SJSA1 (cell line): ENCODE measurements around the gene CNTN4. TPM values are rescaled to one million over a fixed set of nuclear protein-coding genes. Genes with fewer than 3 reads are reported as not detected.

ENCODE experiments used
- DNase-seq, 2 experiments: peaks; one replicate each; pipeline ENCODE4 v3.0.0-alpha.2; 2015 to 2020; ENCODE audit warnings: low spot score in 2 of 2, low read depth in 1 of 2
- H3K27ac ChIP-seq: fragments of 250-450 bp; sonication (Bioruptor Pico); 2 replicates; pipeline ENCODE4 v1.5.1; 2020; ENCODE audit warnings: mild to moderate bottlenecking, moderate library complexity
- H3K27me3 ChIP-seq: fragments of 250-450 bp; sonication (Bioruptor Pico); replicated peaks from 2 replicates; pipeline ENCODE4 v1.5.1; 2020; ENCODE audit warnings: mild to moderate bottlenecking, moderate library complexity
- H3K36me3 ChIP-seq: fragments of 250-450 bp; sonication (Bioruptor Pico); 2 replicates; pipeline ENCODE4 v1.5.1; 2020; ENCODE audit warnings: mild to moderate bottlenecking
- H3K4me1 ChIP-seq: fragments of 250-450 bp; sonication (Bioruptor Pico); replicated peaks from 2 replicates; pipeline ENCODE4 v1.6.1; 2021; ENCODE audit warnings: mild to moderate bottlenecking
- H3K4me3 ChIP-seq: fragments of 250-450 bp; sonication (Bioruptor Pico); 2 replicates; pipeline ENCODE4 v1.5.1; 2020; ENCODE audit warnings: mild to moderate bottlenecking
- H3K9me3 ChIP-seq: fragments of 250-450 bp; sonication (Bioruptor Pico); replicated peaks from 2 replicates; pipeline ENCODE4 v1.5.1; 2020; ENCODE audit warnings: mild to moderate bottlenecking
- total RNA-seq: library from RNA; depleted of rRNA; stranded (reverse); fragments of >200 nt; shearing (Covaris generic); gene quantifications from 2 replicates; pipeline ENCODE4 v1.2.3, GENCODE V29; 2014

Gene CNTN4
- total RNA-seq, 1 experiment from 2014 or later: not detected

DNA sequence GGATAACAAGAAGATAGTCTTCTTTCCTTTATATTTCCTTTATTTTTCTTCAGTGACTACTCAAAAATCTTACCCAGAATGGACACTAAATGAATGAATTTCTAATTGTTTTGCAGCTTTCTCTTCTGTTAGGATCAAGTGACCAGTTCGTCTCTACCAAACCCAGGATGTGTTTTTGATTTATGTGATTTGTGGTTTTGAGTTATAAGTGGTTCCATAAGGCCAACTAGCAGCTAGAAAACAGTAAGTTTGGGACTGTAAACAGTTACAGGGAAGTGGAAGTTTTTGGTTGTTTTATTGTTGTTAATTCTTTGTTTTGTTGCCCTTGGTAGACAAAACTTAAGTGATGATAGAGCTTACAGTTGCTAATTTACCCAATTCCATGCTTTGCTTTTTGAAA is 555.0 kb downstream of the CNTN4 start:
- Histone ChIP-seq H3K36me3 (no peaks in the 10 kb centered on the region), H3K4me3 (no peak overlapping the region), H3K27ac (no peak overlapping the region), H3K27me3 (no peaks in the 10 kb centered on the region), H3K9me3 (no peaks in the 10 kb centered on the region), H3K4me1 (no peaks in the 10 kb centered on the region)
- DNase-seq: no peak

DNA sequence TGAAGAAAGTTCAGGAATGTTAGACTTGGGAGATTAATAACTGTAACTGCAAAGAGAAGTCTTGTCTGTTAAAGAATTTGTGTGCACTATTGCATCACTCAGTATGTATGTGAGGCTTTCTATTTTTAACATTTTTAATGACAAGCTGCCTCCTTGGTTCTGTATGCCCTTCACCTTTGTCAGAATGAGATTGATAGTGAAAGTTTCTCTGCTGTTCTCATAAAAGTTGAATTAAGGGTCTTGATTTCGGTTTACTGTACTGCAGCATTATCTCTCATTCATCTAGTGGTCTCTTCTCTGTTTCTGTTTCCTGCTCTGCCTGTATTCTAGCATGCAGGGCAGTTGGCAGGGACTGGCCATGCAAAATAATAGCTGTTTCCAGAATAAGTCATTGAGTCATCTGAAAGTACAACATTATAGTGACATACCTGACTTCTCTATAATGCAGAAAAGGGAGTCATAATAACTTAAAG is 556.6 kb downstream of the CNTN4 start:
- Histone ChIP-seq H3K27me3 (no peaks in the 10 kb centered on the region), H3K4me1 (no peaks in the 10 kb centered on the region), H3K36me3 (no peaks in the 10 kb centered on the region), H3K27ac (no peak overlapping the region), H3K9me3 (no peaks in the 10 kb centered on the region), H3K4me3 (no peak overlapping the region)
- no peak for DNase-seq

DNA sequence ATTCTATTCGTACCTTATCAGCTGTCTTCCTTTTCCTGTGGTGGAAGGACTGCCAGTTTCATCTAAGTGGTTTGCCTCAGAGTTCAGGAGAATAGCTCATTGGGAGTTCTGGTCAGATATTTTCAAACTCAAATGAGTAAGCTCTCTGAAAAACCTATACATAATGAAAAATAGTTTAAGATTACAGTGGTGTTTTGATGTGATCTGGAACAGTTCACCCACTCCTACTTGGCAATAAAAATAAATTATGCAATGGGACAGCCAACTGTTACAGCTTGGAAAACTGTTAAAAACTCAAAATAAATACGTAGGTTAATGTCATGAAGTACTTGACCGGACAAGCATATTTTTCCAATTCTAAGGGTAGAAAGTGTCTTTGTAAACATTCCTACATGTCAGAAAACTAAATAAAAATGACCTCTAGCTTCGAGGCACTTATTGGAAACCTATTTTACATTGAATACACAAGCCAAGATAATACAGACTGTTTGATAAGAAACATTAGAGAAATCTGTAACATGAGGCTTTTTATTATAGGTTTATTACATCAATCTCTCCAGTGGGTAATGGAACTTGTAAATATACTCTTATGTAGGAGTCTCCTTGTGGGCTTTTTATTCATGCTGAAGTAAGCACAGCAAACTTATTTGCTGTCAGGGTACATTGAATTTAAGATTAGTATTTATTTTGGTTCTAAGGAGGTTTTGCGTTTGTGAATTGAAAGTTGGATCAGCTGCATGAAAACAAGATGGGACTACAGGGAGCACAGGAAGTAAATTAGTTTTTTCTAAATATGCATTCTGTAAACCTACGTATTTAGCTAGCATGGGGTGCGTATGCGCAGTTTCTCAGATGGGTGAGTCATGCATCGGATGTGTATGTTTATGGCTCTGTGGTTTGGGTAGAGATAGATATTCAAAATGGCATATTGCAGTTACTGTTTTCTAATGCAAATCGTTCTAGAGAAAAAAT is 558.4 kb downstream of the CNTN4 start:
- Histone ChIP-seq H3K27me3 (no peaks in the 10 kb centered on the region), H3K4me3 (no peak overlapping the region), H3K9me3 (no peaks in the 10 kb centered on the region), H3K27ac (no peak overlapping the region), H3K36me3 (no peaks in the 10 kb centered on the region), H3K4me1 (no peaks in the 10 kb centered on the region)
- no peak for DNase-seq

DNA sequence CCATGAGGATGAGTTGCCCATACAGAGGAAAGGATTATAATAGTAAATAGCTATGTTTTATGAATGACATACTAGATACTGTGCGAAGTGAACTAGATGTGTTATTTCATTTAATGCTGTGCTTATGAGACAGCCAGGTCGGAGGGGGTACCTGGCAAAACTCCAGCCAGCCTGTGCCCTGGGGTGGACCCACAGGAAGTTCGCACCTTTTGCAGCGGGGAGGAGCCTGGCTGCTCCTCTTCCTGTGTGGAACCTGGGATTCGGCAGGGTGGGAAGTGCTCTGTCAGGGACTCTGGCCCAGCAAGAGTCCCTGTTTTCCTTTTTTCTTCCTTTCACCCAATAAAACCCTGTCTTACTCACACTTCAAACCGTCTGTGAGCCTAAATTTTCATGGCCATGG is 559.3 kb downstream of the CNTN4 start:
- no peak overlapping the region for H3K4me3 ChIP-seq
- no peaks in the 10 kb centered on the region for H3K36me3 ChIP-seq
- H3K27ac ChIP-seq: no peak overlapping the region
- H3K4me1 ChIP-seq: no peaks in the 10 kb centered on the region
- H3K9me3 ChIP-seq: no peaks in the 10 kb centered on the region
- no peaks in the 10 kb centered on the region for H3K27me3 ChIP-seq
- no peak for DNase-seq

DNA sequence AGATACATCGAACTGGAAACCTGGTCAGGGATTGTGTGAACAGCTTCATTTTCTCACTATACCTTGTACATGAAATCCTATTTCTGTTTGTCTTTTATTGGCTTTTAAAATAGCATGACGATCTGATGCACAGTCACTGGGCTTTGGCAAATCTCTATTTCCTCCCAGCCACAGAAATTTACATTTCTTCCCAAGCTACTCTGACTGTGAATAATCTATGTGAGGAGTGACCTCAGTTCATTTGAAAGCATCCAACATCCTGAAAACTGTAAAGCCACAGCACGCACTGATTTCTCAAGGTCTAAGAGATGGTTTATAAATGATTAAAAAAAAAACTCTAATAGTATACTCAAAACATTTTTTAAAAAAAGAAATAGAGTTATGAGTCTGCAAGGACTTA is 561.2 kb downstream of the CNTN4 start:
- no peak for DNase-seq
- H3K4me1 ChIP-seq: no peaks in the 10 kb centered on the region
- no peaks in the 10 kb centered on the region for H3K27me3 ChIP-seq
- H3K4me3 ChIP-seq: no peak overlapping the region
- H3K27ac ChIP-seq: no peak overlapping the region
- no peaks in the 10 kb centered on the region for H3K9me3 ChIP-seq
- no peaks in the 10 kb centered on the region for H3K36me3 ChIP-seq

DNA sequence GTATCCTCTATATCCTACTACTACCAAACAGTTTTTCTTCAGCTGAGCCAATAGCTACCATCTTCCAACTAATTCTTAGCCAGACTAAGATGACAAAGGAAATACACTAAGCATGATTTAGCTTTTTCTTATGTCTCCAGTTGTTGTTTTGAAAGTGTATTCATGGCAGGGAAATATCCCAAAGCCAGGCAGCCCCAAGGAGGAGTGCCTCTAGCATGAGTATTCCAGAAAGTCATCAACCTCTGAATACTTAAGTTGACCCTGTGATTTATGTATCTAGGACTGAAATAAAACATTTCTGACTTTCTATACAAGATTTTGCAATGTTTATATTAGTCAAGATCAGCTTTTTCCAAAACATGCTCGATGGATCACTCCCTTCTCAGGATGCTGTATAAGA is 562.4 kb downstream of the CNTN4 start:
- H3K9me3 ChIP-seq: no peaks in the 10 kb centered on the region
- H3K4me3 ChIP-seq: no peak overlapping the region
- no peak for DNase-seq
- no peaks in the 10 kb centered on the region for H3K4me1 ChIP-seq
- no peaks in the 10 kb centered on the region for H3K36me3 ChIP-seq
- no peak overlapping the region for H3K27ac ChIP-seq
- H3K27me3 ChIP-seq: no peaks in the 10 kb centered on the region

DNA sequence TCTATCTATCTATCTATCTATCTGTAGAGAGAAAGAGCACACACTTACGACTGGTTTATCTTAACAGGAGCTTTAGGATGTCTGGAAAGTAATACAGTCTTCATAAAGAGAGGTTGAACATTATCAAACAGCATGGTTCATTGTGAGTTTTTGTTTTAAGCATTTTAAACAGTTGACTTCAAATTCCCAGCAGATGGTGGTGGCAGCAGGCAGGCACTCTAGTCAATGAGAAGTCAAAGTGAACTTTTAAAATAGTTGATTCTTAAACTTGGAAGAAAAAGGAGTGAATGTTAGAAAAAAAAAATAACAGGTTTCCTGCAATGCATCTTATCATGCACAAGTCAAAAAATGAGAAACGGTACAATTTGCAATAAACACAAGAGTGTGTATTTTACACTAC is 578.8 kb downstream of the CNTN4 start:
- no peak for DNase-seq
- Histone ChIP-seq H3K9me3 (no peaks in the 10 kb centered on the region), H3K36me3 (no peaks in the 10 kb centered on the region), H3K27ac (no peak overlapping the region), H3K27me3 (no peaks in the 10 kb centered on the region), H3K4me1 (no peaks in the 10 kb centered on the region), H3K4me3 (no peak overlapping the region)

DNA sequence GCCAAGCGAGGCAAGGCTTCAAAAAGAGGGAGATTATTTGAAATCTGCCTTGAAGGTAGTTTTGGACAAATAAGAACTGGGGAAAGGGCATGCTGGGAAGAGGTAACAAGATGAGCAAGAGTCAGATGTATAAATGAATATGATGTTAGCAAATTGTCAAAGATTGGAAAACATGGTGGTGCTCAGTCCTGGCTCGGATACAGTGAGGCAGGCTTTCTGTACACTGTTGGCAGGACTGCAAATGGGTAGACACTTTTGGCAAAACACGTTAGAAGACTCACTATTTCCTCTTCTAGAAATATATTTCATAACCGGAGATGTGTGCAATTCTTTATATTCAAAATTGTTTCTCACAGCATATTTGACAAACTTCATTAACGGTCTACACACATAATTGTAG is 581.6 kb downstream of the CNTN4 start:
- H3K27me3 ChIP-seq: no peaks in the 10 kb centered on the region
- H3K9me3 ChIP-seq: no peaks in the 10 kb centered on the region
- no peaks in the 10 kb centered on the region for H3K36me3 ChIP-seq
- no peaks in the 10 kb centered on the region for H3K4me1 ChIP-seq
- no peak overlapping the region for H3K27ac ChIP-seq
- no peak overlapping the region for H3K4me3 ChIP-seq
- no peak for DNase-seq

DNA sequence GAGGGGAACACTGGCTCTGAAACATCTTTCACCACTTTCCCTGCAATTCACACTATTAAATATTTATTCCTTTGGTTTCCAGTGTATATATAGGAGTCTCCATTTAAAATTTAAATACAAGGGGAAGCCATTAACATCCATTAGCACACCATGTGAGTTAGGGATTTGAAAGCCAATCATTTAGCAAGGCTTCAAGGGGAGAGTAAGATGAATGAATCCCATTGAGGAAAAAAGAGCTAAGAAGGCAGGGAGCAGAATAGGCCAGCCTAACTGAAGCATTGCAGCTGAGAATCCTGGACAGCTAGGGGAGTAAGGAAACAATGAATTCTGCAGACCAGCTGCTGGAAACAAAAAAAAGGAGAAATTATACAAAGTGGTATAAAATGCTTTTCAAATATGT is 585.4 kb downstream of the CNTN4 start:
- H3K27me3 ChIP-seq: no peaks in the 10 kb centered on the region
- no peak overlapping the region for H3K27ac ChIP-seq
- H3K9me3 ChIP-seq: no peaks in the 10 kb centered on the region; the same call in 1 of the 2 replicates
- H3K4me1 ChIP-seq: no peaks in the 10 kb centered on the region
- no peak overlapping the region for H3K4me3 ChIP-seq
- no peaks in the 10 kb centered on the region for H3K36me3 ChIP-seq
- DNase-seq: no peak

DNA sequence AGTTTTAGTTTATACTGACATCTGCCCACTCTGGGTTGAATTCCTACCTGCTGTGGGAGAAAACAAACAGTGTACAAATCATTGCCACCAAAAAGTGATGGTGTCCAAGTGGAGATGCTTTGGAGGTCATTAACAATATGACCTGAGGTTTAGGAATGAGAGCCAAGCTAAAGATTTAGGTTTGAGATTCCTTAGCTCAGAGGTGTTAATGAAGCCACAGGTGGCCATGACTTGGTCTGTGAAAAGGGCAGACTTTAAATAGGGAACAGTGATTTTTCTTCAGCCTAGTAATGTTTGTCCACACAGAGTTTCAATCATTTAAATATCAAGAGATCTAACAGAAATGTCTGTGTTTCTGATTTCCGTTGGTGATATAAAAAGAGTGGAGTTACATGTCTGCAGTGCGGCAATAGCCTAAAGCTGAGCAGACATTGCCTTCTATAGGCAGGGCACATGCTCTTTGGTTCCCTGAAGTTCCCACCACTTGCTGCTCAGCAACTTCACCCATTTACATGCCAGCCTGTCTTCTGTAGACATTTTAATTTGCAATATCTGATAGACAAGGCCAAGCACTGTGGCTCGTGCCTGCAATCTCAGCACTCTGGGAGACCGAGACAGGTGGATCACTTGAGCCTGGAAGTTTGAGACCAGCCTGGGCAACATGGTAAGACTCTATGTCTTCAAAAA is 588.3 kb downstream of the CNTN4 start:
- H3K4me1 ChIP-seq: no peaks in the 10 kb centered on the region
- no peak for DNase-seq

DNA sequence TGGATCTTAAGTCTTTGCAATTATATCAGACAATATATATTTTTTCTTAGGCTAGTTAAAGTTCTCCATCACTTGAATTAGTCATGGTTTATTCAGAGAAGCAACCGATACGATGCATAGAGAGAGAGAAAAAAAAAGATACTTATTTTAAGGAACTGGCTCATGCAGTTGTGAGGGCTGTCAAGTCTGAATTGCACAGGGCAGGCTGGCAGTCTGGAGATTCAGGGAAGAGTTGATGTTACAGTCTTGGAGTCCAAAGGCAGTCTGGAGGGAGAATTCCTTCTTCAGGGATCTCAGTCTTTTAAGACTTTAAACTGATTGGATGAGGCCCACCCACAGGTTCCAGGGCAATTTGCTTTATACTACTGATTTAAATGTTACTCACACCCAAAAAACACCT is 598.9 kb downstream of the CNTN4 start:
- no peak overlapping the region for H3K4me3 ChIP-seq
- no peaks in the 10 kb centered on the region for H3K36me3 ChIP-seq
- no peak overlapping the region for H3K27ac ChIP-seq
- no peaks in the 10 kb centered on the region for H3K4me1 ChIP-seq
- no peaks in the 10 kb centered on the region for H3K27me3 ChIP-seq
- DNase-seq: no peak
- H3K9me3 ChIP-seq: peaks cover 11% of the 10 kb centered on the region

More for the DNA sequence above, 588.3 kb downstream of the CNTN4 start:
- Histone ChIP-seq H3K4me3 (no peak overlapping the region), H3K27me3 (no peaks in the 10 kb centered on the region), H3K9me3 (no peaks in the 10 kb centered on the region; the same call in 1 of the 2 replicates), H3K36me3 (no peaks in the 10 kb centered on the region), H3K27ac (no peak overlapping the region)

DNA sequence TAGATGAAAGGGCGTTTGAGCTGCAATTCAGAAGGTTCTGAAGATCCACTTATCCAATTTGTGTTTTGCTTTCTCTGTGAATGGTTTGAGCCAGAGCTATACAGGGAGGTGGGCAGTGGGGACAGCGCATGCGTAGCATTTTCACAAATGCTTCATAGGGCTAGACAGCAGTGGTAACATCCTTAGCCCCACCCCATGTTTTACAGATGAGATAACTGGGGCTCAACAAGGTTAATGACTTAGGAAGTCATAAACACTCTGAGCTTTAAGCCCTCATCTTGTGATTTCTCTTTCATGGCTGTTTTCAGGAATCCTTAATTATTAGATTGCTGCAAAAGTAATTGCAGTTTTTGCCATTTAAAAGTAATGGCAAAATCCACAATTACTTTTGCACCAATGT is 602.8 kb downstream of the CNTN4 start:
- no peaks in the 10 kb centered on the region for H3K4me1 ChIP-seq
- no peaks in the 10 kb centered on the region for H3K27me3 ChIP-seq
- no peak overlapping the region for H3K27ac ChIP-seq
- H3K4me3 ChIP-seq: no peak overlapping the region
- DNase-seq: no peak
- peaks cover 3% of the 10 kb centered on the region; the same call in 1 of the 2 replicates for H3K9me3 ChIP-seq
- H3K36me3 ChIP-seq: no peaks in the 10 kb centered on the region

DNA sequence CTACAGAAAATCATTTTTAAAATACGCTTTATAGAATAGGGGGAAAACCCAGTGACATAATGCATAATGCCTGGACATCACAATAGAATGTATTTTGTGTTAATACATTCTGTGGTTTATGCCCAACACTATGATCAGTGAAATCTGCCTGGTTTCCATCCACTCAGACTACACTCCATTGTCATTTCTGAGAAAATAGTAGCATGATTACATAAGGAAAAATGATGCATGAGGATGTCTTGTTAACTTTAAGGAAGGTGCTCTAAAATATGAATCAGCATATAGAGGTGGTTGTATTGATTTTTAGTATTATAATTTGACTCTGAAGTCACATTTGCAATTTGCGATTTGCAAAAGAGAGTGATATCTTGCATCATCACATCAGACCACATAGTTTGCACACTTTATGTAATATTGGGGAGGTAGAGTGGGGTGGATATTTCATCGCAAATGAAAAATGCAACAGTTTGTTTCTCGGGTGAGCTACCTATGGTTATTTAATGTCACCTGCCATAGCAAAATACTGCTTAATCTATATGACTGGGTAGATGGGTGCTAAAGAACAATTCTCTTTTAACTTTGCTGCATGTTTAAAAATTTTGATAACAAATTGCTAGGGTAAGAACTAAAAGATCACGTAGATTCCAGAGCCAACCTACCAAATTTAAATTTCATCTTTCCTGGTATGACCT is 607.6 kb downstream of the CNTN4 start:
- no peak for DNase-seq
- Histone ChIP-seq H3K27ac (no peak overlapping the region), H3K9me3 (peaks cover 3% of the 10 kb centered on the region; the same call in 1 of the 2 replicates), H3K27me3 (no peaks in the 10 kb centered on the region), H3K4me3 (no peak overlapping the region), H3K36me3 (no peaks in the 10 kb centered on the region), H3K4me1 (no peaks in the 10 kb centered on the region)

DNA sequence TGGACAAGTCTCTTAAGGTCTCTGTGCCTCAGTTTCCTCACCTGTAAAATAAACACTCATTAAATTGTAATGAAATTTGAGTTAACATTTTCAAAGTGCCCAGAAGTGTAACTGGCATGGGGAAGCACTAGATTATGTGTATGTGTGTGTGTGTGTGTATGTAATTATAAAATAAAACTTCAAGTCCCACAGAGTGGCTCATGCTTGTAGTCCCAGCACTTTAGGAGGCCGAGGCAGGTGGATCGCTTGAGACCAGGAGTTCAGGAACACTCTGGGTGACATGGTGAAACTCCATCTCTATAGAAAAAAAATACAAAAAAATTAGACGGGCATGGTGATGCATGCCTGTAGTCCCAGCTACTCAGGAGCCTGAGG is 608.2 kb downstream of the CNTN4 start:
- Histone ChIP-seq H3K9me3 (peaks cover 3% of the 10 kb centered on the region; the same call in 1 of the 2 replicates), H3K4me1 (no peaks in the 10 kb centered on the region), H3K27me3 (no peaks in the 10 kb centered on the region), H3K4me3 (no peak overlapping the region), H3K36me3 (no peaks in the 10 kb centered on the region), H3K27ac (no peak overlapping the region)
- DNase-seq: no peak
